Trophoblast cell (in vitro differentiated cells and primary cell): ENCODE measurements around the gene FBXO9.

Experiments used
- DNase-seq, 2 donors: peaks; one replicate each; pipeline ENCODE4 v3.0.0-alpha.2; 2016
- H2AFZ ChIP-seq: 2 replicates; pipeline ENCODE4 v1.6.1; 2013; ENCODE audit warnings: low read length, moderate library complexity, mild to moderate bottlenecking; ENCODE audit not compliant: insufficient read depth, poor library complexity
- H2AK5ac ChIP-seq: 2 replicates; pipeline ENCODE4 v1.6.1; 2013; ENCODE audit warnings: mild to moderate bottlenecking, low read length
- H2BK120ac ChIP-seq: 2 replicates; pipeline ENCODE4 v1.6.1; 2013; ENCODE audit warnings: low read length, mild to moderate bottlenecking, moderate library complexity; ENCODE audit not compliant: insufficient read depth, poor library complexity
- H2BK12ac ChIP-seq: 2 replicates; pipeline ENCODE4 v1.6.1; 2013; ENCODE audit warnings: mild to moderate bottlenecking, low read length, moderate library complexity
- H2BK5ac ChIP-seq: 2 replicates; pipeline ENCODE4 v1.6.1; 2013; ENCODE audit warnings: low read length, low read depth, moderate library complexity, mild to moderate bottlenecking; ENCODE audit not compliant: poor library complexity
- H3K14ac ChIP-seq: 2 replicates; pipeline ENCODE4 v1.6.1; 2013; ENCODE audit warnings: mild to moderate bottlenecking, low read length
- H3K18ac ChIP-seq: 2 replicates; pipeline ENCODE4 v1.6.1; 2013; ENCODE audit warnings: mild to moderate bottlenecking, low read length
- H3K23ac ChIP-seq: 2 replicates; pipeline ENCODE4 v1.6.1; 2013; ENCODE audit warnings: low read length
- H3K27ac ChIP-seq: 2 replicates; pipeline ENCODE4 v1.5.1; 2013; ENCODE audit warnings: low read depth, mild to moderate bottlenecking, inconsistent platforms, low read length, moderate library complexity
- H3K27me3 ChIP-seq: 2 replicates; pipeline ENCODE4 v1.6.1; 2013; ENCODE audit warnings: inconsistent platforms, mild to moderate bottlenecking, low read length, moderate library complexity; ENCODE audit not compliant: insufficient read depth
- H3K36me3 ChIP-seq, 2 experiments: 1 replicate in 1 of 2; 2 replicates in 1 of 2; pipeline ENCODE4 v1.6.1; 2013; ENCODE audit warnings: low read length in 2 of 2, mild to moderate bottlenecking in 2 of 2, moderate library complexity in 1 of 2; ENCODE audit not compliant: insufficient read depth in 2 of 2, control insufficient read depth in 1 of 2
- H3K4ac ChIP-seq: 2 replicates; pipeline ENCODE4 v1.6.1; 2013; ENCODE audit warnings: low read depth, mild to moderate bottlenecking, low read length, moderate library complexity
- H3K4me1 ChIP-seq, 2 experiments: 1 replicate in 1 of 2; 2 replicates in 1 of 2; pipeline ENCODE4 v1.6.1; 2013; ENCODE audit warnings: low read length in 2 of 2, mild to moderate bottlenecking in 2 of 2, moderate library complexity in 1 of 2; ENCODE audit not compliant: insufficient read depth in 2 of 2, control insufficient read depth in 1 of 2
- H3K4me2 ChIP-seq: 2 replicates; pipeline ENCODE4 v1.6.1; 2013; ENCODE audit warnings: inconsistent platforms, mild to moderate bottlenecking, low read length, moderate library complexity
- H3K4me3 ChIP-seq: 2 replicates; pipeline ENCODE4 v1.5.1; 2013; ENCODE audit warnings: mild to moderate bottlenecking, low read depth, low read length, inconsistent platforms
- H3K79me1 ChIP-seq: one replicate; pipeline ENCODE4 v1.6.1; 2013; ENCODE audit warnings: low read length
- H3K79me2 ChIP-seq: 2 replicates; pipeline ENCODE4 v1.6.1; 2013; ENCODE audit warnings: low read length, mild to moderate bottlenecking; ENCODE audit not compliant: control insufficient read depth, insufficient read depth, poor library complexity
- H3K9ac ChIP-seq: 2 replicates; pipeline ENCODE4 v1.6.1; 2013; ENCODE audit warnings: mild to moderate bottlenecking, low read length
- H3K9me3 ChIP-seq: 2 replicates; pipeline ENCODE4 v1.6.1; 2013; ENCODE audit warnings: low read depth, mild to moderate bottlenecking, control low read depth, inconsistent platforms, low read length; ENCODE audit not compliant: insufficient read depth
- H4K12ac ChIP-seq: 2 replicates; pipeline ENCODE4 v1.6.1; 2013; ENCODE audit warnings: low read depth, mild to moderate bottlenecking, low read length, moderate library complexity
- H4K8ac ChIP-seq: 2 replicates; pipeline ENCODE4 v1.6.1; 2013; ENCODE audit warnings: low read depth, mild to moderate bottlenecking, low read length, moderate library complexity
- H4K91ac ChIP-seq: one replicate; pipeline ENCODE4 v1.6.1; 2013; ENCODE audit warnings: low read depth, mild to moderate bottlenecking, low read length, moderate library complexity
- WGBS: extraction: QIAGEN DNeasy Blood & Tissue Kit; methylation state at CpG from one replicate; pipeline ENCODE4 v1.1.7; 2013; ENCODE audit warnings: missing lambda C conversion rate; ENCODE audit not compliant: insufficient read length, insufficient coverage; ENCODE audit errors: extremely low coverage; 5-methylcytosine and 5-hydroxymethylcytosine counted together

FBXO9 gene

GRCh38 chr6:53115741-53116140 lies 50.5 kb downstream of the FBXO9 start:
- Histone ChIP-seq H3K36me3 (no peaks in the 10 kb centered on the region), H3K27ac (peak overlapping the region; percentile 70), H3K9ac (no peak overlapping the region), H2BK5ac (no peak overlapping the region), H3K4me2 (no peak overlapping the region), H3K9me3 (no peaks in the 10 kb centered on the region), H4K8ac (no peak overlapping the region), H3K4me3 (no peak overlapping the region), H2AFZ (no peak overlapping the region), H4K91ac (no peak overlapping the region), H3K23ac (no peak overlapping the region), H2AK5ac (no peak overlapping the region), H3K4me1 (peaks cover 6 to 8% of the 10 kb centered on the region in 2 experiments), H2BK120ac (no peak overlapping the region), H3K4ac (no peak overlapping the region), H3K18ac (no peak overlapping the region), H3K79me2 (peaks cover 2% of the 10 kb centered on the region), H2BK12ac (no peak overlapping the region), H3K79me1 (peaks cover 11% of the 10 kb centered on the region), H3K27me3 (no peaks in the 10 kb centered on the region), H4K12ac (no peak overlapping the region), H3K14ac (no peak overlapping the region)
- WGBS, result no CpG with 5 or more reads among the region's 2 CpGs
- peak in 1 of 2 donors; percentile 72 for DNase-seq

- Histone ChIP-seq H3K27me3 (no peaks in the 10 kb centered on the region), H2AK5ac (no peak overlapping the region), H3K4ac (no peak overlapping the region), H3K79me2 (peaks cover 2% of the 10 kb centered on the region), H4K12ac (no peak overlapping the region), H2BK5ac (no peak overlapping the region), H3K27ac (peak overlapping the region; percentile 67), H3K4me2 (no peak overlapping the region), H3K4me1 (peaks cover 3 to 8% of the 10 kb centered on the region in 2 experiments), H2BK12ac (no peak overlapping the region), H3K14ac (no peak overlapping the region), H3K4me3 (no peak overlapping the region), H3K9me3 (no peaks in the 10 kb centered on the region), H4K8ac (no peak overlapping the region), H3K36me3 (no peaks in the 10 kb centered on the region), H2BK120ac (no peak overlapping the region), H3K18ac (no peak overlapping the region), H3K79me1 (peaks cover 12% of the 10 kb centered on the region), H4K91ac (peak overlapping the region; percentile 89), H3K23ac (no peak overlapping the region), H2AFZ (no peak overlapping the region), H3K9ac (no peak overlapping the region)
- no peak for DNase-seq
- WGBS, result no CpG with 5 or more reads among the region's 1 CpG
Measured at GRCh38 chr6:53119349-53119748, 54.1 kb downstream of the FBXO9 start.

- Histone ChIP-seq H3K9ac (no peak overlapping the region), H3K36me3 (no peaks in the 10 kb centered on the region), H3K23ac (no peak overlapping the region), H3K4me1 (peaks cover 3 to 8% of the 10 kb centered on the region in 2 experiments), H2BK12ac (peak overlapping the region; percentile 75), H2AFZ (no peak overlapping the region), H2BK5ac (peak overlapping the region; percentile 51), H3K4me3 (no peak overlapping the region), H4K8ac (peak overlapping the region; percentile 48), H4K12ac (no peak overlapping the region), H3K79me1 (peaks cover 12% of the 10 kb centered on the region), H3K4me2 (no peak overlapping the region), H3K18ac (peak overlapping the region; percentile 46), H2BK120ac (peak overlapping the region; percentile 94), H3K27me3 (no peaks in the 10 kb centered on the region), H3K27ac (peak overlapping the region; percentile 67), H4K91ac (peak overlapping the region; percentile 89), H3K4ac (peak overlapping the region; percentile 34), H3K14ac (peak overlapping the region; percentile 88), H3K9me3 (no peaks in the 10 kb centered on the region), H2AK5ac (peak overlapping the region; percentile 49), H3K79me2 (peaks cover 2% of the 10 kb centered on the region)
- peak in 1 of 2 donors; percentile 66 for DNase-seq
- WGBS, result no CpG with 5 or more reads among the region's 4 CpGs
Measured at GRCh38 chr6:53119772-53120409, 54.7 kb downstream of the FBXO9 start.

GRCh38 chr6:53124131-53124800 lies 59.1 kb downstream of the FBXO9 start:
- no peak overlapping the region for H3K23ac ChIP-seq

More at GRCh38 chr6:53124131-53124800, 59.1 kb downstream of the FBXO9 start:
- Histone ChIP-seq H2BK12ac (peak overlapping the region; percentile 58), H3K14ac (no peak overlapping the region), H3K18ac (no peak overlapping the region), H3K9me3 (no peaks in the 10 kb centered on the region), H3K4ac (no peak overlapping the region), H2AFZ (no peak overlapping the region), H3K4me3 (no peak overlapping the region), H3K9ac (no peak overlapping the region), H3K4me2 (no peak overlapping the region), H3K27ac (peak overlapping the region; percentile 21), H4K91ac (peak overlapping the region; percentile 62), H4K8ac (peak overlapping the region; percentile 54), H4K12ac (peak overlapping the region; percentile 62), H3K4me1 (peaks cover 3 to 6% of the 10 kb centered on the region in 2 experiments), H3K36me3 (peaks cover 0 to 2% of the 10 kb centered on the region in 2 experiments), H2AK5ac (no peak overlapping the region), H3K27me3 (no peaks in the 10 kb centered on the region), H3K79me2 (no peaks in the 10 kb centered on the region), H3K79me1 (peaks cover 5% of the 10 kb centered on the region), H2BK120ac (no peak overlapping the region), H2BK5ac (peak overlapping the region; percentile 68)
- DNase-seq, result peak in 1 of 2 donors; percentile 71
- WGBS, result no CpG with 5 or more reads among the region's 10 CpGs
